Measurements from ENCODE around the gene RALGAPA2. TPM values are rescaled to one million over a fixed set of nuclear protein-coding genes. Genes with fewer than 3 reads are reported as not detected.

The RALGAPA2 gene
- total RNA-seq, 1 experiment from 2014 or later = 26.3 TPM

DNA sequence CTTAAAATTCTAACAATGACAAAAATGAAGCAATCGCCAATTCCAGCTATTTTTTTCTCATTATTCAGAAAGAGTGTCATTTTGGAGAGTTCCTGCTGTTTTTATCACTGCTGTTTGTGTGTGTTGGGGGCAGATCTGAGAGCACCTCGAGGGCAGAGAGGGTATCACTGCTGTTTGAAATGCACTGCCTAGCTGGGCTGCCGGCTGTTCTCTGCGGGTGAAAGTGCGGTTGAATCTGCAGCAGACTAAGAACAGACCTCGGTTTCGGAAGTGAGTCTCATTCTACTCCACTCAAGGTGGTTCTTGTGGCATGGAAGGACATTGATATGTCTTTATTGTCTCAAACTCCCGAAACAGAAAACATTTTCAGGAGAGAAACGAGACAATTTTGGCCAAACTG is 326.3 kb downstream of the RALGAPA2 start:
- H3K9me3 Mint-ChIP-seq (ENCODE audit: low read depth, unreplicated experiment) = no peaks in the 10 kb centered on the region
- intact Hi-C loops (cut with micrococcal nuclease; ENCODE audit: unreplicated experiment) = no loop called here
- DNase-seq = no peak
- no peak overlapping the region for H3K4me3 Mint-ChIP-seq (ENCODE audit: low read depth, unreplicated experiment)
- H3K4me1 Mint-ChIP-seq (ENCODE audit: low read depth, unreplicated experiment) = no peaks in the 10 kb centered on the region
- BruUV-seq (replicated peaks) = no TSS peak
- no peaks in the 10 kb centered on the region for H3K27me3 Mint-ChIP-seq (ENCODE audit: unreplicated experiment)
- no peaks in the 10 kb centered on the region for H3K36me3 Mint-ChIP-seq (ENCODE audit: insufficient read depth, unreplicated experiment)
- CTCF ChIA-PET = no interaction called here
- no peak for TF ChIP-seq CTCF (IDR thresholded peaks at IDR 0.05; ENCODE audit: unreplicated experiment)
- no peak overlapping the region for H3K27ac Mint-ChIP-seq (ENCODE audit: unreplicated experiment)

DNA sequence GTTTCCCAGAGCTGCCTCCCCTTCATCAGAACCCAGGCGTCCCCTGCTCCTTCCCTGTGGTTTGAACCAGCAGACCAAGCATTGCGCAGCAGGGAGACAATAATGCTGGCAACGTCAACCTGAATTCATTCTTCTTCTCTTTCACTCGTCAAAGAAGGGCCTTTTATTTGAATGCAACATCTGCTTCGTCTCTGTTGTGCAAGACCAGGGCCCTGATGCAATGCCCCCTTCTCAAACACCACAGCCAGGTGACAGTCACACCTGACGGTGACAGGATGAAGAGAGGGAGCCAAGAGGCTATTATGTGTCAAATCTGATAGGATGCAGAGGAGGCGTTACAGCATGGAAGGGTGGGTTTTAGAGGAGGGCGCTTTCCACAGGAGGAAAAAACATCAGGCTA is 336.6 kb downstream of the RALGAPA2 start:
- BruUV-seq (replicated peaks) = no TSS peak
- peaks cover 26% of the 10 kb centered on the region for H3K27me3 Mint-ChIP-seq (ENCODE audit: unreplicated experiment)
- H3K9me3 Mint-ChIP-seq (ENCODE audit: low read depth, unreplicated experiment) = no peaks in the 10 kb centered on the region
- intact Hi-C loops (cut with micrococcal nuclease; ENCODE audit: unreplicated experiment) = no loop called here
- no peak overlapping the region for H3K27ac Mint-ChIP-seq (ENCODE audit: unreplicated experiment)
- H3K4me1 Mint-ChIP-seq (ENCODE audit: low read depth, unreplicated experiment) = no peaks in the 10 kb centered on the region
- H3K36me3 Mint-ChIP-seq (ENCODE audit: insufficient read depth, unreplicated experiment) = no peaks in the 10 kb centered on the region
- no peak overlapping the region for H3K4me3 Mint-ChIP-seq (ENCODE audit: low read depth, unreplicated experiment)
- no peak for DNase-seq
- CTCF ChIA-PET = no interaction called here
- TF ChIP-seq CTCF (IDR thresholded peaks at IDR 0.05; ENCODE audit: unreplicated experiment) = no peak

DNA sequence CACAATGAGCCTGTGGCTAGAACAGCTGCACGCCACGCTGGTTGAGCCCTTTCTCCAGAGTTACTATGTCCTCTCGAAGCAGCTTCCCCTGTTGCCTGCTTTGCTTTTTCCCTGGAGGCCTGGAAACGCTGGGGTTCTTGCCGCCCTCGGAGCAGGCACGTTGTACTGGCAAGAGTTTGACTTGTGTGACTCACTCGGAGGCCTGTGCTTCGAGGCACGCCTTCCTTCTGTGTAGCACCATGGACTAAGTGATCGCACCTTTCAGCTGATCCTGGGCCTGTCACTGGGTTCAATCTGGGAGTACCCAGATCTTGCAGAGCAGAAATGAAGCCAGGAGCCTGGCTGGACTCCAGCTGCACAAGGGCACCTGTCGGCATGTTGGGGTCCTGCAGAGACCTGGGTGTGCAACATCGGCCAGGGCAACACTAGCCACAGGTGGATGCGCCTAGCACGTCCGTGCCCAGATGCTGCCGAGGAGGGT is 339.3 kb downstream of the RALGAPA2 start:
- intact Hi-C loops (cut with micrococcal nuclease; ENCODE audit: unreplicated experiment) = no loop called here
- CTCF ChIA-PET = no interaction called here
- Mint-ChIP-seq H3K4me1 (ENCODE audit: low read depth, unreplicated experiment) (no peaks in the 10 kb centered on the region), H3K4me3 (ENCODE audit: low read depth, unreplicated experiment) (no peak overlapping the region), H3K27ac (ENCODE audit: unreplicated experiment) (no peak overlapping the region), H3K36me3 (ENCODE audit: insufficient read depth, unreplicated experiment) (no peaks in the 10 kb centered on the region), H3K27me3 (ENCODE audit: unreplicated experiment) (peaks cover 26% of the 10 kb centered on the region), H3K9me3 (ENCODE audit: low read depth, unreplicated experiment) (no peaks in the 10 kb centered on the region)
- TF ChIP-seq CTCF (IDR thresholded peaks at IDR 0.05; ENCODE audit: unreplicated experiment) = no peak
- no TSS peak for BruUV-seq (replicated peaks)
- DNase-seq = no peak

DNA sequence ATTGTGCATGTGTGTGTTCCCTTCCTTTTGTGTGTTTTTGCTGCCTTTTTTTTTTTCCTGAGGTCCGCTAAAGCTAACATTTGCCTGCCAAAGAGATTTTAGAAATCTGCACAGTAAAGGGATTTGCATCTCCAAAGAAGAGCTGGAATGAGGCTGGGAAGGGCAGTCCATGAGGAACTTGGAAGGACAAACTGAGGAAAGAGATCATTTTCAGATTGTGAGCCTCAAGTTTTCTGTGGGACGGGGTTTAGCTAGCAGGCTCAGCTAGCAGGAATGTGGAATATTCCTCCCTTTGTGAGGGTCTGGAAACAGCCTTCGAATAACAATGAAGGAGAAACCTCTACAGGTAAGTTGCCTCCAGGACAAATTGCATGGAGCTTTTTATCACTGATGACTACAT is 340.8 kb downstream of the RALGAPA2 start:
- intact Hi-C loops (cut with micrococcal nuclease; ENCODE audit: unreplicated experiment) = no loop called here
- BruUV-seq (replicated peaks) = no TSS peak
- CTCF ChIA-PET = no interaction called here
- Mint-ChIP-seq H3K27me3 (ENCODE audit: unreplicated experiment) (peaks cover 26% of the 10 kb centered on the region), H3K4me1 (ENCODE audit: low read depth, unreplicated experiment) (no peaks in the 10 kb centered on the region), H3K27ac (ENCODE audit: unreplicated experiment) (no peak overlapping the region), H3K36me3 (ENCODE audit: insufficient read depth, unreplicated experiment) (no peaks in the 10 kb centered on the region), H3K4me3 (ENCODE audit: low read depth, unreplicated experiment) (no peak overlapping the region), H3K9me3 (ENCODE audit: low read depth, unreplicated experiment) (no peaks in the 10 kb centered on the region)
- no peak for DNase-seq
- TF ChIP-seq CTCF (IDR thresholded peaks at IDR 0.05; ENCODE audit: unreplicated experiment) = no peak

All from Calu3 (cell line).